HepG2 (cell line): ENCODE results near the gene DEDD2. TPM values are rescaled to one million over a fixed set of nuclear protein-coding genes. Genes with fewer than 3 reads are reported as not detected.
A peak's percentile ranks its signal among the peaks of the same experiment; 100 is the strongest.

ENCODE experiments used
- EP300 ChIP-seq, 3 experiments: sonication (generic) in 1 of 3; formaldehyde crosslinking in 1 of 3; IDR thresholded peaks; 2 replicates each; pipeline versions ENCODE4 v1.5.1 to v1.6.1; 2011 to 2020; ENCODE audit warnings: low read depth in 2 of 3, low read length in 2 of 3, borderline replicate concordance in 1 of 3, improper control_type of control experiment in 1 of 3, mild to moderate bottlenecking in 1 of 3, missing genetic modification reagents in 1 of 3, moderate library complexity in 1 of 3
- KAT8 ChIP-seq: IDR thresholded peaks from 2 replicates; pipeline ENCODE4 v1.6.1; 2016; ENCODE audit warnings: missing genetic modification reagents, missing compliant biosample characterization
- KDM5B ChIP-seq: sonication (generic); formaldehyde crosslinking; IDR thresholded peaks from 2 replicates; pipeline ENCODE4 v1.4.0; 2020; ENCODE audit warnings: missing genetic modification reagents, mild to moderate bottlenecking, borderline replicate concordance
- NKX3-1 ChIP-seq: sonication (generic); formaldehyde crosslinking; IDR thresholded peaks from 2 replicates; pipeline ENCODE4 v1.5.0; 2020; ENCODE audit warnings: missing genetic modification reagents
- NR2C2 ChIP-seq: sonication (generic); formaldehyde crosslinking; IDR thresholded peaks from 2 replicates; pipeline ENCODE4 v1.4.0; 2020; ENCODE audit warnings: missing genetic modification reagents, mild to moderate bottlenecking, moderate library complexity, borderline replicate concordance
- SALL2 ChIP-seq: sonication (generic); formaldehyde crosslinking; IDR thresholded peaks from 2 replicates; pipeline ENCODE4 v1.8.1; 2023; ENCODE audit warnings: mild to moderate bottlenecking, missing genetic modification reagents, inconsistent platforms
- ZFX ChIP-seq: sonication (generic); formaldehyde crosslinking; IDR thresholded peaks from 2 replicates; pipeline ENCODE4 v1.4.0; 2020; ENCODE audit warnings: mild to moderate bottlenecking, low read depth, missing genetic modification reagents, moderate library complexity
- ZMYM3 ChIP-seq: sonication (generic); formaldehyde crosslinking; IDR thresholded peaks from 2 replicates; pipeline ENCODE4 v1.5.1; 2020; ENCODE audit warnings: mild to moderate bottlenecking, missing genetic modification reagents
- ZNF543 ChIP-seq: sonication (generic); formaldehyde crosslinking; IDR thresholded peaks from 2 replicates; pipeline ENCODE4 v1.4.0; 2020; ENCODE audit warnings: mild to moderate bottlenecking, missing genetic modification reagents
- ZNF891 ChIP-seq: sonication (generic); formaldehyde crosslinking; IDR thresholded peaks from 2 replicates; pipeline ENCODE4 v1.5.0; 2020; ENCODE audit warnings: mild to moderate bottlenecking, missing genetic modification reagents
- polyA plus RNA-seq, 8 experiments: library from polyadenylated mRNA; depleted of rRNA in 3 of 8; stranded (reverse) in 7 of 8; unstranded in 1 of 8; fragments of >200 nt; fragmentation: Illumina TruSeq in 4 of 8; extraction: Trizol in 4 of 8; gene quantifications; 2 replicates each; pipeline versions ENCODE4 v1.2.1 to v1.2.3, GENCODE V29; 2011 to 2016; ENCODE audit warnings: low read depth in 4 of 8, missing spikeins in 1 of 8, mixed read lengths in 1 of 8; ENCODE audit not compliant: insufficient read depth in 1 of 8
- total RNA-seq, 5 experiments: library from RNA; depleted of rRNA; stranded (reverse); fragments of >200 nt; fragmentation: Illumina TruSeq; extraction: Trizol; gene quantifications; 2 replicates each; pipeline ENCODE4 v1.2.3, GENCODE V29; 2016; ENCODE audit warnings: low read depth in 1 of 5
- TF ChIP-seq, protein P1 (sequence below): sonication (generic); formaldehyde crosslinking; IDR thresholded peaks from 2 replicates; pipeline ENCODE4 v1.4.0; 2020; ENCODE audit warnings: mild to moderate bottlenecking, missing genetic modification reagents
- TF ChIP-seq, protein P2 (sequence below): IDR thresholded peaks from 2 replicates; pipeline ENCODE4 v1.6.1; 2016; ENCODE audit warnings: mild to moderate bottlenecking, missing biosample characterization, missing genetic modification reagents
- TF ChIP-seq, protein P3 (sequence below): sonication (generic); formaldehyde crosslinking; IDR thresholded peaks from 2 replicates; pipeline ENCODE4; 2020; ENCODE audit warnings: missing genetic modification reagents, mild to moderate bottlenecking, borderline replicate concordance
- TF ChIP-seq, protein P4 (sequence below): sonication (generic); formaldehyde crosslinking; IDR thresholded peaks from 2 replicates; pipeline ENCODE4 v1.8.0; 2022; ENCODE audit warnings: missing genetic modification reagents, low read depth, mild to moderate bottlenecking, borderline replicate concordance

The DEDD2 gene
- total and polyA plus RNA-seq, 2 of the 13 experiments (the other 11 are each of a cell fraction or from before 2014, with no cell fraction given), result 19.2 to 24.7 TPM

DNA sequence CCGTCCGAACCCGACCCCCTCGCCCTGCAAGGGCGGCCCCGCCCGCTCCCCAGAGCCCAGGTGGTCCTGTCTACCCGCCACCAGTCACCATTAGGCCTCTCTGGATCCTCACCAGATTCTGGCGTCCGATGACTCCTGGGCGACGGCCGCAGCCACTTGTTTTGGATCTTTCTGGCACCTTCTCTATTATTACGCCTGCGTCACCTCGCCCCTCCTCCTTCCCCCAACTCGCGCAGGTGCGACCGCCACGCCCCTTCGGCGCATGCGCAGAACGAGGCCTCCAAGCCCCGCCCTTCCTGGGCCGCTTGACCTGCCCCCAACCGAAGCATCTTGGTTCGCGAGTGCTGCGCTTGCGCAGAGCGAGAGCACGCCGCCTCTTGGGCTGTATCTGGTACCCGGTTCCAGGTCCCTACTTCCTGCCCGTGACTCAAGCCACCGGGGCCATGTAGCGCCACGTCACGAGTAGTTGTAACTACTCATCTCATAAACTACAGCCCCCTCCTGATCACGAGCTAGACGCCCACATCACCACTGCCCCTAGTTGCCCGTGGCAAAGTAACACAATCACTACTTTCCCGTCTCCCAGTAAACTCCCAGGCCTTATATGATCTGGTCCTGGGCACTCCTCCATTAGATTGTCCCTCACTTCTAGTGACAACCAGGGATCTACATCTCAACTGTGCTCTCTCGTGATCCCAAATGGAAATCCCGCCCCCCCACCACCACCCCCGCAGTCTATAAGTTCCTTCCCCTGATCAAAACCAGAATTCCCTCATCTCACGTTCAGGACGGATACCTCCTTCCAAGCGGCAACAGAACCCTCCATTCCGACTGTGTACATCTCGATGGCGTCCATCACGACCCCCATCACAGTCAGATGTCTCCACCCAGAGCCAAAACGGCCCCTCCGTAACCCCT, at the start of gene DEDD2 (continued):
- TF ChIP-seq EP300 (IDR thresholded peaks at IDR 0.05; ENCODE audit: low read depth in 2 of 2, low read length in 2 of 2), result 0 out of 4 replicates have a peak, but pooled peaks of 1 of the 2 experiments have one; percentile 8
- TF ChIP-seq EP300 (CRISPR knock-in tag; IDR thresholded peaks at IDR 0.05; ENCODE audit: borderline replicate concordance), result no peak
- peak; percentile 81 for TF ChIP-seq ZFX (CRISPR knock-in tag)
- TF ChIP-seq ZNF891 (CRISPR knock-in tag), result peak; percentile 75; the same call in 1 of the 2 replicates
- peak; percentile 29; the same call in 1 of the 2 replicates for TF ChIP-seq SALL2 (CRISPR knock-in tag)
- peak; percentile 61 for TF ChIP-seq NR2C2 (CRISPR knock-in tag)
- no peak for TF ChIP-seq KDM5B (CRISPR knock-in tag)
- TF ChIP-seq, protein P1, sequence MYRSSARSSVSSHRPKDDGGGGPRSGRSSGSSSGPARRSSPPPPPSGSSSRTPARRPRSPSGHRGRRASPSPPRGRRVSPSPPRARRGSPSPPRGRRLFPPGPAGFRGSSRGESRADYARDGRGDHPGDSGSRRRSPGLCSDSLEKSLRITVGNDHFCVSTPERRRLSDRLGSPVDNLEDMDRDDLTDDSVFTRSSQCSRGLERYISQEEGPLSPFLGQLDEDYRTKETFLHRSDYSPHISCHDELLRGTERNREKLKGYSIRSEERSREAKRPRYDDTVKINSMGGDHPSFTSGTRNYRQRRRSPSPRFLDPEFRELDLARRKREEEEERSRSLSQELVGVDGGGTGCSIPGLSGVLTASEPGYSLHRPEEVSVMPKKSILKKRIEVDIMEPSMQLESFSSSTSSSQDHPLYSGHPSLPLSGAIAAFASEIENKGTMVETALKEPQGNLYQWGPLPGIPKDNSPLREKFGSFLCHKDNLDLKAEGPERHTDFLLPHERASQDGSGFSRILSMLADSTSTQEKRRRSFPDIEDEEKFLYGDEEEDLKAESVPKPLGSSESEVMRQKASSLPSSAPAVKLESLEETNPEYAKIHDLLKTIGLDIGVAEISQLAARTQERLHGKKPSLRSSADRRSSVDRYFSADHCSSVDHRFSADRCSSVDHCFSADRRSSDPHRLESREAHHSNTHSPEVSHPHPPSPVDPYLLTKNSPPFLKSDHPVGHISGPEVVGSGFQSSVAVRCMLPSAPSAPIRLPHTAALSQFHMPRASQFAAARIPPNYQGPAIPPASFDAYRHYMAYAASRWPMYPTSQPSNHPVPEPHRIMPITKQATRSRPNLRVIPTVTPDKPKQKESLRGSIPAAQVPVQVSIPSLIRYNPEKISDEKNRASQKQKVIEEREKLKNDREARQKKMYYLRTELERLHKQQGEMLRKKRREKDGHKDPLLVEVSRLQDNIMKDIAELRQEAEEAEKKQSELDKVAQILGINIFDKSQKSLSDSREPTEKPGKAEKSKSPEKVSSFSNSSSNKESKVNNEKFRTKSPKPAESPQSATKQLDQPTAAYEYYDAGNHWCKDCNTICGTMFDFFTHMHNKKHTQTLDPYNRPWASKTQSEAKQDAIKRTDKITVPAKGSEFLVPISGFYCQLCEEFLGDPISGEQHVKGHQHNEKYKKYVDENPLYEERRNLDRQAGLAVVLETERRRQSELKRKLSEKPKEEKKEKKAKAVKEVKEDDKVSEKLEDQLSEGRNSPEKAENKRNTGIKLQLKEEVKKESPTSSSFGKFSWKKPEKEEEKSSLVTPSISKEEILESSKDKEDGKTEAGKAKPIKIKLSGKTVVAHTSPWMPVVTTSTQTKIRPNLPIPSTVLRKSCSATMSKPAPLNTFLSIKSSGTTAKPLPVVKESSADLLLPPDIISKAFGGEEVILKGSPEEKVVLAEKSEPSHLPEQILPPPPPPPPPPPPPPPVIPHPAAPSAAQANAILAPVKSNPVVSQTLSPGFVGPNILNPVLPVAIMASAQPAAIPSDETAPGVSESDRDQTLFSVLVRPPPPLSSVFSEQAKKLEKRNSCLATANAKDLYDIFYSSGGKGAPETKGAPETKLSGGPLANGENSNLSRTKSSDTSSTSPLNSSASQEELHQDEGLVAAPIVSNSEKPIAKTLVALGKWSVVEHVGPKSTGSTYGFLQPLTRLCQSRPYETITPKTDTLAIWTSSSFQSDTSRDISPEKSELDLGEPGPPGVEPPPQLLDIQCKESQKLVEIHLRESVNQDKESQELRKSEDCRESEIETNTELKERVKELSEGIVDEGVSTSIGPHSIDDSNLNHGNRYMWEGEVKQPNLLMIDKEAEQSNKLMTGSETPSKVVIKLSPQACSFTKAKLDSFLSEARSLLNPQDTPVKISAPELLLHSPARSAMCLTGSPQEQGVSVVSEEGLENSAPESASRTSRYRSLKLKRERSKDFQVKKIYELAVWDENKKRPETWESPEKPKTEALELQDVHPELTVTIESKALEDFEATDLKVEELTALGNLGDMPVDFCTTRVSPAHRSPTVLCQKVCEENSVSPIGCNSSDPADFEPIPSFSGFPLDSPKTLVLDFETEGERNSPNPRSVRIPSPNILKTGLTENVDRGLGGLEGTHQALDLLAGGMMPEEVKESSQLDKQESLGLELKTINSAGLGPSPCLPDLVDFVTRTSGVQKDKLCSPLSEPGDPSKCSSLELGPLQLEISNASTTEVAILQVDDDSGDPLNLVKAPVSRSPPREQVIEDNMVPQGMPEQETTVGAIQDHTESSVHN (CRISPR knock-in tag), result 0 out of 2 replicates have a peak, but pooled peaks have one; percentile 51
- TF ChIP-seq, protein P2, sequence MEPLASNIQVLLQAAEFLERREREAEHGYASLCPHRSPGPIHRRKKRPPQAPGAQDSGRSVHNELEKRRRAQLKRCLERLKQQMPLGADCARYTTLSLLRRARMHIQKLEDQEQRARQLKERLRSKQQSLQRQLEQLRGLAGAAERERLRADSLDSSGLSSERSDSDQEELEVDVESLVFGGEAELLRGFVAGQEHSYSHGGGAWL, result 0 out of 2 replicates have a peak, but pooled peaks have one; percentile 28
- TF ChIP-seq ZMYM3 (CRISPR knock-in tag), result no peak
- TF ChIP-seq, protein P3, sequence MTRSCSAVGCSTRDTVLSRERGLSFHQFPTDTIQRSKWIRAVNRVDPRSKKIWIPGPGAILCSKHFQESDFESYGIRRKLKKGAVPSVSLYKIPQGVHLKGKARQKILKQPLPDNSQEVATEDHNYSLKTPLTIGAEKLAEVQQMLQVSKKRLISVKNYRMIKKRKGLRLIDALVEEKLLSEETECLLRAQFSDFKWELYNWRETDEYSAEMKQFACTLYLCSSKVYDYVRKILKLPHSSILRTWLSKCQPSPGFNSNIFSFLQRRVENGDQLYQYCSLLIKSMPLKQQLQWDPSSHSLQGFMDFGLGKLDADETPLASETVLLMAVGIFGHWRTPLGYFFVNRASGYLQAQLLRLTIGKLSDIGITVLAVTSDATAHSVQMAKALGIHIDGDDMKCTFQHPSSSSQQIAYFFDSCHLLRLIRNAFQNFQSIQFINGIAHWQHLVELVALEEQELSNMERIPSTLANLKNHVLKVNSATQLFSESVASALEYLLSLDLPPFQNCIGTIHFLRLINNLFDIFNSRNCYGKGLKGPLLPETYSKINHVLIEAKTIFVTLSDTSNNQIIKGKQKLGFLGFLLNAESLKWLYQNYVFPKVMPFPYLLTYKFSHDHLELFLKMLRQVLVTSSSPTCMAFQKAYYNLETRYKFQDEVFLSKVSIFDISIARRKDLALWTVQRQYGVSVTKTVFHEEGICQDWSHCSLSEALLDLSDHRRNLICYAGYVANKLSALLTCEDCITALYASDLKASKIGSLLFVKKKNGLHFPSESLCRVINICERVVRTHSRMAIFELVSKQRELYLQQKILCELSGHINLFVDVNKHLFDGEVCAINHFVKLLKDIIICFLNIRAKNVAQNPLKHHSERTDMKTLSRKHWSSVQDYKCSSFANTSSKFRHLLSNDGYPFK, result no peak
- TF ChIP-seq NKX3-1, result no peak
- TF ChIP-seq, protein P4, sequence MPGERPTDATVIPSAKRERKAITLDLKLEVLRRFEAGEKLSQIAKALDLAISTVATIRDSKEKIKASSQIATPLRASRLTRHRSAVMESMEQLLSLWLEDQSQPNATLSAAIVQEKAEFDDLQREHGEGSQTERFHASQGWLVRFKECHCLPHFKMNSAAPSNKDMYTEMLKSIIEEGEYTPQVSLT (CRISPR knock-in tag), result no peak
- TF ChIP-seq KAT8 (CRISPR knock-in tag), result 0 out of 2 replicates have a peak, but pooled peaks have one; percentile 43
- TF ChIP-seq ZNF543 (CRISPR knock-in tag), result no peak
